ENCODE measurements around the gene COL11A1.
"Not testable (repeated sequence)": the region's sequence is repeated elsewhere in the genome, so short reads cannot be mapped to it uniquely, and the experiment has no call there.

The COL11A1 gene

DNA sequence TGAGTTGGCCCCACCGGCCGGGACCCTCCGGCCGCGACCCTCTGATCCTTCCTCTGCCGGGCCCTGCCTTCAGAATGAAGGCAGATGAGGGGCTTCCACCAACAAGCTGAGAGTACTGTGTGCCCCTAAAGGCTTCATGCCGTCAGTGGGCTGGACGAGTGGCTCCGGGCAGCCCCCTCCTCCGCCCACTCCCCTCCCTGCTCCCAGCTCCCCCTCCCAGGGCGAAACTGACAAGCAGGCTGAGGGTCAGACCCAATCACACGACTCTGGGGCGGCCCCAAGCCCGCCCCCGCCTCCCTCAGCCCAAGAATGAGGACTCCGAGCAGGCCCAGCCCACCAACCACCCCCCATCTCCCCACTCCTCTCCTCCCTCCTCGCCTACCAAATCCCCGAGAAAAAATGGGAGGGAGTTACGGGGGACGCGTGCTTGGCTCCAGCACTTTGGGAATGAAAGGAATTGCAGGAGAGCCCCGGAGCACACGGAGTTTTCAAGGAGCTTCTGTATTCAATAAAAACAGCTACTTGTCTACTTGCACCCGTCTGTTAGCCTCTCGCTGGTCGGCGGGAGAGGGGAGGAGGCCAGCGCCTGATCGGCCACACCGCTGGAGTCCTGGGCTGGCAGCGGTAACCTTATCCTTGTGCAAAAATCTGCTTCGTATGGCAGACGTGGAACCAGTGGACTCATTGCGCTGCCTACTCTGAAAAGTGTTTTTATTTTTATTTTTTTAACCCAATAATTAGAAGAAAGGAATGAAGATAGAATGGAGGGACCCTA is at the start of gene COL11A1:
Gene COL11A1 (minus strand): TSS at position 147 of the 775 bp plus-strand sequence. CDS start 344 bp downstream, outside the sequence.
- DNase-seq: no peak

DNA sequence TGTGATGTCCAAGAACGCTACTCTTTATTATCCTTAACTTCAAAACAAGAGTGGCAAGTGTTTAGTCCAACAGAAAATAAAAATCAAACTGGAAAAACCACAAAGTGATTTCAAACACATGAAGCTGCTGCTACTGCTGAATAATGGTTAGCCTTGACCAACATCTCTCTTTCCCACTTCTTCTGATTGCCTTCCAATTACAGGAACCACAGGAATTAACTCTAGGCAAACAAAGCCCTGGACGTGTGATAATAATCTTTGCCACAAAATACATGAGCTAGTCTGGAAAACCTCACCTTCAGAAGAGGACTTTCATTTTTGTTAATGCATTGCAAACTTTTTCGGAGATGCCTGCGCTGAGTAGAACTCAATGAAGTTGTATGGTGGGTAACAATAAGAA is 48.6 kb upstream of the COL11A1 start:
- DNase-seq: no peak

DNA sequence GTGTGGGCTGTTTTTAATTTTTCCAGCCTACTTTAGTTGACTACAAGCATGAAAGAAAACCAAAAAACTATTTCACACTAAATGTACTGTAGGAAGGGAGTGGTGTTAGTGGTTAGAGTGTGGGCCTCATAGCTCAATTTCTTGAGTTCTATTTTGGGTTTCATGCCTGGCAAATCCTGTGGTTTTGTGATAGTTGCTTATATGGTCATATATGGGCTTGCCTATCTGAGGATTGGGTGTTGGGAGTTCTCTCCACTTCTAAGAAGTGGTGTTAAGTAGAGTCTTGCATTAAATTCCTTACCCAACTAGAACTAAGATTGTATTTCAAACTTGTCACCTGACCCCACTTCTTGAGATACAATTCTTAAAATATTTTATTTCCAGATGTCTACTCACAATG is 37.8 kb upstream of the COL11A1 start:
- DNase-seq: no peak

DNA sequence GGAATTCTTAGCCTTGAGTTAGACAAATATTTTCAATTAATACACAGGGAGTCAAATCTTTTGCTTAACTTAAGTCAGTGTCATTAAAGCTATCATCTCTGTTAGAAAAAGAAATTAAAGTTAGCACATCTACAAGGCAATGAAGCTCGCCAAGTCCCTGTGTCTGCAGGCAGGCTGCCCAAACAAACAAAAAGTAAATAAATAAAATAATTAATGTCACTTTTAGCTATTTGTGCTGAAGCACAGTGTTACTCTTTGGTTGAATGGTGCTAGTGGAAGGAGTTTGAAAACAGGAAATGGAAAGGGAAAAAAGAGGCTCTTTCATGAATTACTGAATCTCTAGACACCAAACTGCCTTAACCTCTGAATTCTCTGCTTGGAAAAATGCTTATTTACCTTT is 37.1 kb upstream of the COL11A1 start:
- no peak for DNase-seq

DNA sequence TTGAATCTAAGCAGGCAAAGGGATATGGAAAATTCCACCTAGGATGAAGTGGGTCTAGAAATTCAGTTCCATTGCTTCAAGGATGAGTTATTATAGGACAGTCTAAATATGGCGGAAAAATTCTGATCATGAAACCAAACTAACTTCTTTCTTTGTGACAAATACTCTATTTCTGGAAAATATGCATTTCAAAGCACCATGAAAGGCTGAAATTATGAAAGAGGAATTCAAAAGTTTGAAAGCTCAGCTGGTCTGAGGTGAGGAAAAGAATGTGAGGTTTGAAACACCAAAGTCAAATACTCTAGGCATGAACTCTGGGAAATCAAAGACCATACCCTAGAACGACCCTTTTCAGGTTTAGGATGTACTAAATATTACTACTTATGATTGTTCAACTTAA is 36.4 kb upstream of the COL11A1 start:
- no peak for DNase-seq

DNA sequence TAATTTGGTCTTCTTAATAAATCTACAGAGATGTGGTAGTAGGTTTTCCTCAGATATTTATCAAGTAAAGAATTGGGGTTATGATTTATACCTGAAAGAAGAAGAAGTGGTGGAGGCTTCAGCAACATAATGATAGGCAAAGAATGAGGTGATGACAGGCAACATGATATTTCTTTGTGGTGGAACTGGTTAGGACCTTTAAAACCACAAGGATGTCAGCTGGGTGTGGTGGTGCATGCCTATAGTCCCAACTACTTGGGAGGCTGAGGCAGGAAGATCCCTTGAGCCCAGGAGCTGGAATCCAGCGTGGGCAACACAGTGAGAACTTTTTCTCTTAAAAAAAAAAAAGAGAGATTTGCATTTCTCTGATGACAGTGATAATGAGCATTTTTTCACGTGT is 34.1 kb upstream of the COL11A1 start:
- no peak for DNase-seq

DNA sequence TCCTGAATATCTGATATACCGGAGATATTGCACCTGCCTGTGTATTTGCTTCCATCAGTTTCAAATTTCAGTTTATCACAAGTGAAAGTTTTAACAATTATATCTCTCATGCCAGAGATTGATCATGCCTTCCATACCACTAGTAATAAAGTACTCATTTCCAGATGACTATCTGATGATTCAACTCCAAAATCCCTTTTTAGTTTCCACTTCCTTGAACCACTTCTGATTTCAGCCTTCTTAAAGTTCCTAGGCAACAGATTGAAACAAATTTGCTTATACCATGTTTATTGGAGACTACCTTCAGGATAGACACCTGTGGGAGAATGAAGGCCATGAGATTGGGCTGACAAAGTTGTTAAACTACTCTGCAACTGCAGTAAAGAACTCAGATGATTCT is 21.5 kb upstream of the COL11A1 start:
- no peak for DNase-seq

- DNase-seq: no peak
Observed at GRCh38 chr1:103129255-103129654, 20.9 kb upstream of the COL11A1 start.

DNA sequence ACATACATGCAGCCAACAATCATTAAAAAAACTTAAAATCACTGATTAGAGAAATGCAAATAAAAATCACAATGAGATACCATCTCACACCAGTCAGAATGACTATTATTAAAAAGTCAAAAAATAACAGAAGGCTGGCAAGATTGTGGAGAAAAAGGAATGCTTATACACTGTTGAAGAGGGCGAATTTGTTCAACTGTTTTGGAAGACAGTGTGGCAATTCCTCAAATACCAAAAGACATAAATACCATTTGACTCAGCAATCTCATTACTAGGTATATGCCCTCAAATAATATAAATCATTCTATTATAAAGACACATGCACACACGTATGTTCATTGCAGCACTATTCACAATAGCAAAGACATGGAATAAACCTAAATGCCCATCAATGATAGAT is 19.9 kb upstream of the COL11A1 start:
- DNase-seq: not testable (repeated sequence)

DNA sequence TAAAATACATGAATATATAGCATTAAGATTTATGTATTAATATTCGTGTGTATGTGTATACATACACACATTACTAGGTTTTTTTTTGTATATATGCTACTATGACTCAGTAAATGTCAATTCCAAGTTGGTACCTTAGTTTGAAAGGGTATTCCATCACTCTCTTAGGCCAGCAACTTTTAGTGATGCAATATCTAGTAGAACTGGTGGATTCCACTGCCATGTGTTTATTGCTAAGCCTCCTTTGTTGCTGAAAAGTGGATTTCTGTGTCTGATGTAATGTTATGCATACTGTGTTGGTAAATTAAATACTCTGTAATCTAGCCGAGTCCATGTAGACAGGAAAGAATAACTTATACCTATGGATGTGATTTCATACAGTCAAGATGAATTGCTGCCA is 16.9 kb upstream of the COL11A1 start:
- no peak for DNase-seq

GRCh38 chr1:103122983-103123720 is 14.8 kb upstream of the COL11A1 start:
- no peak for DNase-seq

- no peak for DNase-seq
Observed at GRCh38 chr1:103120981-103121380, 12.7 kb upstream of the COL11A1 start.

- DNase-seq: no peak
Observed at GRCh38 chr1:103112546-103112945, 4.2 kb upstream of the COL11A1 start.

DNA sequence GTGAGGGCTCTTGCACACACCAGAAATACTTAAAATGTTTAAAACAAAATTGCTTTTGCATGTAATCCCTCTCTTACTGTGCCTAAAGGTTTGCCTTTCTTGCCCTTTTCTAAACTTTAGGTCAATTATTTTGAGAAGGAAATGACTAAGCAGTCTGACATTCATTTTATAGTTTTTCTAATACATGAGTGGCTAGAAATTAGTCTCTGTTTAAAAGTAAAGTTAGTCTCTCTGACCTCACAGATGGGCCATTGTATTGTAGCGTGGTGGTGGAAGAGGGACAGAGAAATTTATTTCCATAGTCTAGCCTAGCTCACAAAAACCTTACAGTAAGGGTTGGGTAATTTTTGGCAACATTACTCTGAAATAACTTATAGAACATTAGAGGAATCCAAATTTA is 3.6 kb upstream of the COL11A1 start:
- no peak for DNase-seq

GRCh38 chr1:103110701-103111100 is 2.4 kb upstream of the COL11A1 start:
- DNase-seq: no peak

GRCh38 chr1:103109311-103109920 is 1.1 kb upstream of the COL11A1 start:
- DNase-seq: no peak

- DNase-seq: no peak
Observed at GRCh38 chr1:103107741-103108375, 464 bp downstream of the COL11A1 start.

GRCh38 chr1:103106426-103107341 is 1.6 kb downstream of the COL11A1 start:
- no peak for DNase-seq

DNA sequence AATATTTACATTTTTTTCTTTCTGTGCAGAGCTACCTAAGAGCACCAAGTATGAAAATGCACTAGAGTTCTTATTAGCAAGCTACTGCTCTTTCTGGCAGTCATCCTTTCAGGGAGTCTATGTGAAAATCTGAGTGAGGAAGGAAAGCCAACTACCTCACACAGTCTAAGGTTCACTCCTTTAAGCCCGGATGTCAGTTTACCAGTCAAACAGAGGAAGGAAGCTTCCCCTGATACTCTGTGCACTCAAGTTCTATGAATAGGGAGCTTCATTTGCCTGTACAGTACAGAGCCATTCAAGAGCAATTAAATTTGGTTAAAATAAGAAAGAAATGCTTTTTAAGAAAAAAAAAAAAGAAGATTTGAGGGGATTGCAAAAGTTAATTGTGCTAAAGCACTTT is 6.9 kb downstream of the COL11A1 start:
- DNase-seq: no peak

DNA sequence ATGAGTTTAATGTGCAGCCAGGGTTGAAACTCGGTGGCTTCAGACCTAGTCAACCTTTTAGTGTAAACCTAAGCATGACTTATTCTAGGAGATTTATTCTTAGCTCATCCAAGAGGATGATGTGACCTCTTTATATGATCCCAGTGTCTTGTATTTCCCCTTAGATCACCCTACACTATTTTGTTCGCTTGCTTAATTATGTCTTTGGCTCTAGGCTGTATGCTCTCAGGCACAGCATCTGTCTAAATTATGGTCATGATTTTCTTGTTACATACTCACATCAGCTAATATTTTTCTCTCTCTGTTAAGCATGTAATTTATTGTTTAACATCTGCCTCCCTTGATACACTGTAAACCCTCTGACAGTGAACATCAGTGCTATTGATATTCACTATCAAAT is 19.1 kb downstream of the COL11A1 start:
- no peak for DNase-seq

GRCh38 chr1:103087256-103087655 is 21.1 kb downstream of the COL11A1 start:
- DNase-seq: no peak

GRCh38 chr1:103084181-103084580 is 24.1 kb downstream of the COL11A1 start:
- no peak for DNase-seq
